Measurements from ENCODE around the gene CCDC93.

DNA sequence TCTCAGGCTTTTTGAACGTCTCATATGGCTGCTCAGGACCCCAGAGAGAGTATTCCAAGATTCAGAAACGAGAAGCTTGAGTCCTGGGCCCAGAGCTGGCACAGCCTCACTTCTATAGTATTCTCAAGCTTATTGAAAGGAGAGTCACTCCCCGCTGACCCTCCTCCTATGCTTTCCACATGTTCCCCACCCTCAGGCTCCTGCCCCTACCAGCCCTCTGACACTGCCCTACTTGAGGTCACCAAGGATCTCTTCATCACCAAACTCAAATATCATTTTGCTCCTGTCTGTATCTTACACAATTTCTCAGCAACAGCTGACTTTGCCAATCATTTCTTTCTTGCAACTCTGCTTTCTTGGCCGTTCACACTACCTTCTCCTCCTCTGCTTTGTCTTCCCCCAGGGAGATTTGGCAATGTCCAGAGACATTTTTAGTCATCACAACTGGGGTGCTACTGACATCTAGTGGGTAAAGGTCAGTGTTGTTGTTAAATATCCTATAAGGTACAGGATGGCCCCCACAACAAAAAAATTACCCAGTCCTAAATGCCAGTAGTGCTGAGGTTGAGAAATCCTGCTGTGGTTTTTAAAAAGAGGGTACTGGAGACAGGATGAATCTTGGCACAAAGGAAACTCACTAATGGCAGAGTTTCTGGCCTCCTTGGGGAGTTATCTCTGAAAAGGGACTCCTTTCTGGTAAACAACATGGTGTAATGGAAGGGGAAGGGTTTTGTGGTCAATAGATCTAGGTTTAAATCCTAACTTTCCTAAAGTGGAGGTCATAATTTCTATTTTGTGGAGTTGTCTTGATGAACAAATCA, 47.5 kb upstream of the CCDC93 start:
- TF ChIP-seq, protein P1, sequence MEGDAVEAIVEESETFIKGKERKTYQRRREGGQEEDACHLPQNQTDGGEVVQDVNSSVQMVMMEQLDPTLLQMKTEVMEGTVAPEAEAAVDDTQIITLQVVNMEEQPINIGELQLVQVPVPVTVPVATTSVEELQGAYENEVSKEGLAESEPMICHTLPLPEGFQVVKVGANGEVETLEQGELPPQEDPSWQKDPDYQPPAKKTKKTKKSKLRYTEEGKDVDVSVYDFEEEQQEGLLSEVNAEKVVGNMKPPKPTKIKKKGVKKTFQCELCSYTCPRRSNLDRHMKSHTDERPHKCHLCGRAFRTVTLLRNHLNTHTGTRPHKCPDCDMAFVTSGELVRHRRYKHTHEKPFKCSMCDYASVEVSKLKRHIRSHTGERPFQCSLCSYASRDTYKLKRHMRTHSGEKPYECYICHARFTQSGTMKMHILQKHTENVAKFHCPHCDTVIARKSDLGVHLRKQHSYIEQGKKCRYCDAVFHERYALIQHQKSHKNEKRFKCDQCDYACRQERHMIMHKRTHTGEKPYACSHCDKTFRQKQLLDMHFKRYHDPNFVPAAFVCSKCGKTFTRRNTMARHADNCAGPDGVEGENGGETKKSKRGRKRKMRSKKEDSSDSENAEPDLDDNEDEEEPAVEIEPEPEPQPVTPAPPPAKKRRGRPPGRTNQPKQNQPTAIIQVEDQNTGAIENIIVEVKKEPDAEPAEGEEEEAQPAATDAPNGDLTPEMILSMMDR (conservative IDR thresholded peaks at IDR 0.05; ENCODE audit: low read depth, low read length), result 0 out of 2 replicates have a peak, but pooled peaks have one; percentile 30
- no peak for TF ChIP-seq EZH2 (IDR thresholded peaks at IDR 0.05; ENCODE audit: borderline replicate concordance, low read depth, low read length, poor library complexity, severe bottlenecking)

Measured in A673 (cell line).